Measurements from ENCODE around the gene SLCO6A1.

Gene SLCO6A1

DNA sequence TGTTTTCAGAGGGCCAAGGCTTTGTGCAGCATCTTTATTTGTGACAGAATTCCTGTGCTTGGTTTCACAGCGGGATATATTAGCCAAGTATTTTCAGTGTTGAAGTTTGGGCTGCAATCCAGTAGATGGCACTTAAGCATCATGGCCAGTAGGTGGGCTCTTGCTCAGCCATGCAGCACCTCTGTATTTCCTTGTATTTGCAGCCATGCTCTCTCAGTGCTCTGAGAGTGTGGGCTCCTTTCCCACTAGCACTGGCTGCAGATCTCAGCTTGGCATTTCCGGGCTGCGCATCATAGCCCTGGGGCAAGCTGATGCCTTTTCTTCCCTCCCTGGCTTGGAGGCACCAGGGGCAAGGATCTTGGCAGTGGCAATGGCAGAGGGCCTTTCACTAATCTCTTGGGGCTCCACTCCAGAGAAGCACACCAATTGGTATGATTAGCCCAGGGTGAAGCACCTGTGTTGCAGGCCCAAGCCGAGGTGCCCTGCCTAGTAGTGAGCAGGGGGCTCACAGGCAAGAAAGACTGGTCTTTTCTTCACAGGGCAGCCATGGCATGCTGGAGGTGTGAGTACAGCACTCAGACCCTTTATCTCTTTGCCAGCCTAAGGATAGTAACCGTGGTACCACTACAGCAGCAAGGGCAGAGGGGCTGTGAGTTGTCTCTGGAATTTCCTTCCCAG lies 48.3 kb downstream of the SLCO6A1 start:
- TF ChIP-seq, protein P1, sequence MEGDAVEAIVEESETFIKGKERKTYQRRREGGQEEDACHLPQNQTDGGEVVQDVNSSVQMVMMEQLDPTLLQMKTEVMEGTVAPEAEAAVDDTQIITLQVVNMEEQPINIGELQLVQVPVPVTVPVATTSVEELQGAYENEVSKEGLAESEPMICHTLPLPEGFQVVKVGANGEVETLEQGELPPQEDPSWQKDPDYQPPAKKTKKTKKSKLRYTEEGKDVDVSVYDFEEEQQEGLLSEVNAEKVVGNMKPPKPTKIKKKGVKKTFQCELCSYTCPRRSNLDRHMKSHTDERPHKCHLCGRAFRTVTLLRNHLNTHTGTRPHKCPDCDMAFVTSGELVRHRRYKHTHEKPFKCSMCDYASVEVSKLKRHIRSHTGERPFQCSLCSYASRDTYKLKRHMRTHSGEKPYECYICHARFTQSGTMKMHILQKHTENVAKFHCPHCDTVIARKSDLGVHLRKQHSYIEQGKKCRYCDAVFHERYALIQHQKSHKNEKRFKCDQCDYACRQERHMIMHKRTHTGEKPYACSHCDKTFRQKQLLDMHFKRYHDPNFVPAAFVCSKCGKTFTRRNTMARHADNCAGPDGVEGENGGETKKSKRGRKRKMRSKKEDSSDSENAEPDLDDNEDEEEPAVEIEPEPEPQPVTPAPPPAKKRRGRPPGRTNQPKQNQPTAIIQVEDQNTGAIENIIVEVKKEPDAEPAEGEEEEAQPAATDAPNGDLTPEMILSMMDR (conservative IDR thresholded peaks at IDR 0.05) = 0 out of 2 replicates have a peak, but pooled peaks have one; percentile 24

DNA sequence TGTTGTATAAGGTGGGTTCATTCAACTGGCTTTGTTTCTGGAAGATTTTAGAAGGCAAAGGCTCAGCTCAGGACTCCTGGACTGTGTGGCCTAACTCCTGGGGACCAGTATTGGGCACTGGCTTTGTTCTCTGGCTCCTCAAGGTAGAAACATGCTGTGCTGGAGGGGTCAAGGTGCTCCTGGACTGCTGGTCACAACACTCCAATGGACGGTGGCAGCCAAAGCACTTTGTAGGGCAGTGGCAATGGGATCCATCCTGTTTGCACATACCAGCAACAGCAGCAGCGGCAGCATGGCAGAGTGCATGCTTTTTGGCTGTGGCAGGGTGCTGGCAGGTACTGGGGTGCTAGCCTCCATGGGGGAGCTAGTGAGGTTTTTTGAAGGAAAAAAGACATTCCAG lies 65.3 kb downstream of the SLCO6A1 start:
- no peak overlapping the region for H3K27ac ChIP-seq
- TF ChIP-seq, protein P1 (conservative IDR thresholded peaks at IDR 0.05) = no peak

More for the DNA sequence above, 48.3 kb downstream of the SLCO6A1 start:
- H3K27ac ChIP-seq = no peak overlapping the region

DNA sequence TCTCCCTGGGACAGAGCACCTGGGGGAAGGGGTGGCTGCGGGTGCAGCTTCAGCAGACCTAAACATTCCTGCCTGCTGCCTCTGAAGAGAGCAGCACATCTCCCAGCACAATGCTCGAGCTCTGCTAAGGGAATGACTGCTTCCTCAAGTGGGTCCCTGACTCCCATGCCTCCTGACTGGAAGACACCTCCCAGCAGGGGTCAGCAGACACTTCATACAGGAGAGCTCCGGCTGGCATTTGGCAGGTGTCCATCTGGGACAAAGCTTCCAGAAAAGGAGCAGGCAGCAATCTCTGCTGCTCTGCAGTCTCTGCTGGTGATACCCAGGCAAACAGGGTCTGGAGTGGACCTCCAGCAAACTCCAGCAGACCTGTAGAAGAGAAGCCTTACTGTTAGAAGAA lies 77.2 kb downstream of the SLCO6A1 start:
- no peak overlapping the region for H3K27ac ChIP-seq
- TF ChIP-seq, protein P1 (conservative IDR thresholded peaks at IDR 0.05) = peak; percentile 31; the same call in 1 of the 2 replicates

DNA sequence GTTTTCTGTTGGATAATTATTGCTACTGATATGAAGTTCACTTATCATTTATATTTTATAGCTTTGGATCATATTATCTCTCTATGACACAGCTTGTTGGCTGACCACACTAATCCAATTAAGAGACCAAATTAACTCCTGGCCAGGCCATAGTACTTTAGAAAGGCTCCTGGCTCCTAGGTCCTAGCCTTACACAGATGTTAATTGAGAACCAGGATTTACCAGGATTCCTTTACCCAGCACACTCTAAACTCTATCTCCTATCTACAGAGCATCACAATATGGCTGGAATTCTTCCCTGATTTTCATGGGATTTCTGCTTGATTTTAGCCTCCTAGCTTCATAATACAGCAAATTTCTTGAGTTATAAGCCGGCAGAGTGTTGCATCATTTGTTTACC lies 80.3 kb downstream of the SLCO6A1 start:
- H3K27ac ChIP-seq = no peak overlapping the region
- TF ChIP-seq, protein P1 (conservative IDR thresholded peaks at IDR 0.05) = no peak

DNA sequence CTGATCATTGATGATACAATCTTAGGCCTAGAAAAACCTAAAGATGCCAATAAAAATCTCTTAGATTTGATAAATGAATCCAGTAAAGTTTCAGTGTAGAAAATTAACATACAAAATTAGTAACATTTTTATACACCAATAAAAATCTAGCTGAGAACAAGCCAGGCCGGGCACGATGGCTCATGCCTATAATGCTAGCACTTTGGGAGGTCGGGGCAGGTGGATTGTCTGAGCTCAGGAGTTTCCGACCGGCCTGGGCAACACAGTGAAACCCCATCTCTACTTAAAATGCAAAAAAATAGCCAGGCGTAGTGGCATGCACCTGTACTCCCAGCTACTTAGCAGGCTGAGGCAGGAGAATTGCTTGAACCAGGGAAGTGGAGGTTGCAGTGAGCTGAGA lies 84.4 kb downstream of the SLCO6A1 start:
- TF ChIP-seq, protein P1 (conservative IDR thresholded peaks at IDR 0.05) = no peak
- no peak overlapping the region for H3K27ac ChIP-seq

DNA sequence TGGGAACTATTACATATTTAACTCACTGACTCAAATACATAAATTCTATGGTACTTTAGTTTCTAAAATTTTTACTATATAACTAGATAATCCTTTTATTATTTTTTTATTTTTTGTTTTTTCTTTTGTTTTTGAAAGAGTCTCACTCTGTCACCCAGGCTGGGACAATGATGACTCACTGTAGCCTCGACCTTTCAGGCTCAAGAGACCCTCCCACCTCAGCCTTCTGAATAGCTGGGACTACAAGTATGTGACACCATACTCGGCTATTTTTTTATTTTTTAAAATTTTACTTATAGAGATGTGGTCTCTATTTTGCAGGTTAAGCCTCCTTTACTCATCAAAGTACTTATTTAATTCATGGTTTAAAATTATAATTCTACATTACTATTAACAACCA lies 110.6 kb downstream of the SLCO6A1 start:
- H3K27ac ChIP-seq = no peak overlapping the region
- TF ChIP-seq, protein P1 (conservative IDR thresholded peaks at IDR 0.05) = no peak

DNA sequence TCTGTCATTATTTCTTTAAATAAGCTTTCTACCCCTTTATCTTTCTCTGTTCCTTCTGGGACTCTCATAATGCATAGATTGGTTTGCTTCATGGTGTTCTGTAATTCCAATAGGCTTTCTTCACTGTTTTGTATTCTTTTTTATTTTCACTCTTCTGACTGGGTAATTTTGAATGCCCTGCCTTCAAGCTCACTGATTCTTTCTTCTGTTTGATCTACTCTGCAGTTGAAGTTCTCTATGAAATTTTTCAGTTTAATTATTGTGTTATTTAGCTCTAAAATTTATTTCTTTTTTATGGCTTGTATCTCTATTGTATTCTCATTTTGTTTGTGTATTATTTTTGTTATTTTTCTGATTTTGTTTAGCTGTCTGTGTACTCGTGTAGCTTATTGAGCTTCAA lies 113.4 kb downstream of the SLCO6A1 start:
- H3K27ac ChIP-seq = no peak overlapping the region
- TF ChIP-seq, protein P1 (conservative IDR thresholded peaks at IDR 0.05) = no peak

Measured in VCaP (cell line).